ENCODE data around the gene ZFP36L2.

ZFP36L2 gene

GRCh38 chr2:43221763-43222474, 4.5 kb downstream of the ZFP36L2 start:
- no peaks in the 10 kb centered on the region for H3K27me3 ChIP-seq (ENCODE audit: insufficient read depth, poor library complexity, severe bottlenecking)
- peak overlapping the region; percentile 72 for H3K4me3 ChIP-seq (replicated peaks; ENCODE audit: insufficient read depth, low read length)
- H3K27ac ChIP-seq (replicated peaks), result peak overlapping the region; percentile 99
- DNase-seq (ENCODE audit: low read depth in 1 of 2, low spot score in 1 of 2), result peak; percentile 81 to 89
- TF ChIP-seq SPI1 (IDR thresholded peaks at IDR 0.05; ENCODE audit: borderline replicate concordance, low read depth) (no peak), GABPA (IDR thresholded peaks at IDR 0.05; ENCODE audit: low read depth) (peak; percentile 16; the same call in 1 of the 2 replicates), REST (IDR thresholded peaks at IDR 0.05; ENCODE audit: insufficient replicate concordance, low read depth) (no peak), POLR2AphosphoS5 (IDR thresholded peaks at IDR 0.05; ENCODE audit: low read depth) (peak; percentile 99)
- TF ChIP-seq, protein P1, sequence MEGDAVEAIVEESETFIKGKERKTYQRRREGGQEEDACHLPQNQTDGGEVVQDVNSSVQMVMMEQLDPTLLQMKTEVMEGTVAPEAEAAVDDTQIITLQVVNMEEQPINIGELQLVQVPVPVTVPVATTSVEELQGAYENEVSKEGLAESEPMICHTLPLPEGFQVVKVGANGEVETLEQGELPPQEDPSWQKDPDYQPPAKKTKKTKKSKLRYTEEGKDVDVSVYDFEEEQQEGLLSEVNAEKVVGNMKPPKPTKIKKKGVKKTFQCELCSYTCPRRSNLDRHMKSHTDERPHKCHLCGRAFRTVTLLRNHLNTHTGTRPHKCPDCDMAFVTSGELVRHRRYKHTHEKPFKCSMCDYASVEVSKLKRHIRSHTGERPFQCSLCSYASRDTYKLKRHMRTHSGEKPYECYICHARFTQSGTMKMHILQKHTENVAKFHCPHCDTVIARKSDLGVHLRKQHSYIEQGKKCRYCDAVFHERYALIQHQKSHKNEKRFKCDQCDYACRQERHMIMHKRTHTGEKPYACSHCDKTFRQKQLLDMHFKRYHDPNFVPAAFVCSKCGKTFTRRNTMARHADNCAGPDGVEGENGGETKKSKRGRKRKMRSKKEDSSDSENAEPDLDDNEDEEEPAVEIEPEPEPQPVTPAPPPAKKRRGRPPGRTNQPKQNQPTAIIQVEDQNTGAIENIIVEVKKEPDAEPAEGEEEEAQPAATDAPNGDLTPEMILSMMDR (IDR thresholded peaks at IDR 0.05; ENCODE audit: insufficient read depth, low read length), result no peak

GRCh38 chr2:43221124-43221762, 5.2 kb downstream of the ZFP36L2 start:
- peak; percentile 66 to 82 for DNase-seq (ENCODE audit: low read depth in 1 of 2, low spot score in 1 of 2)
- Histone ChIP-seq H3K4me3 (replicated peaks; ENCODE audit: insufficient read depth, low read length) (peak overlapping the region; percentile 72), H3K27ac (replicated peaks) (peak overlapping the region; percentile 99), H3K27me3 (ENCODE audit: insufficient read depth, poor library complexity, severe bottlenecking) (no peaks in the 10 kb centered on the region)
- TF ChIP-seq POLR2AphosphoS5 (IDR thresholded peaks at IDR 0.05; ENCODE audit: low read depth) (peak; percentile 99), GABPA (IDR thresholded peaks at IDR 0.05; ENCODE audit: low read depth) (no peak; the same call in 1 of the 2 replicates)

GRCh38 chr2:43220760-43221123, 5.7 kb downstream of the ZFP36L2 start:
- H3K27ac ChIP-seq (replicated peaks), result peak overlapping the region; percentile 99
- H3K4me3 ChIP-seq (replicated peaks; ENCODE audit: insufficient read depth, low read length), result peak overlapping the region; percentile 19; the same call in 1 of the 2 replicates
- H3K27me3 ChIP-seq (ENCODE audit: insufficient read depth, poor library complexity, severe bottlenecking), result no peaks in the 10 kb centered on the region
- TF ChIP-seq SPI1 (IDR thresholded peaks at IDR 0.05; ENCODE audit: borderline replicate concordance, low read depth) (no peak), GABPA (IDR thresholded peaks at IDR 0.05; ENCODE audit: low read depth) (no peak)
- TF ChIP-seq, protein P1 (IDR thresholded peaks at IDR 0.05; ENCODE audit: insufficient read depth, low read length), result no peak
- no peak for DNase-seq (ENCODE audit: low read depth in 1 of 2, low spot score in 1 of 2)

GRCh38 chr2:43220229-43220751, 6.1 kb downstream of the ZFP36L2 start:
- TF ChIP-seq POLR2AphosphoS5 (IDR thresholded peaks at IDR 0.05; ENCODE audit: low read depth), result peak; percentile 23; the same call in 1 of the 2 replicates
- no peak for TF ChIP-seq REST (IDR thresholded peaks at IDR 0.05; ENCODE audit: insufficient replicate concordance, low read depth)
- DNase-seq (ENCODE audit: low read depth in 1 of 2, low spot score in 1 of 2), result no peak
- Histone ChIP-seq H3K4me3 (replicated peaks; ENCODE audit: insufficient read depth, low read length) (peak overlapping the region; percentile 30), H3K27me3 (ENCODE audit: insufficient read depth, poor library complexity, severe bottlenecking) (no peaks in the 10 kb centered on the region), H3K27ac (replicated peaks) (peak overlapping the region; percentile 99)
